GM18873 (cell line): Measurements from ENCODE around the gene ARHGAP11B.
"Not testable (repeated sequence)": the region's sequence is repeated elsewhere in the genome, so short reads cannot be mapped to it uniquely, and the experiment has no call there.

Experiments
- ATAC-seq: cut with Tn5 transposase; IDR thresholded peaks from one replicate; pipeline ENCODE4 v1.9.1; 2021; ENCODE audit warnings: mild to moderate bottlenecking, moderate library complexity, moderate number of reproducible peaks; ENCODE audit not compliant: unreplicated experiment, low FRiP score

The ARHGAP11B gene

GRCh38 chr15:30625436-30626193 is at the start of gene ARHGAP11B:
Gene ARHGAP11B, plus strand, starts transcription at chr15:30626128.
- peak; percentile 87 for ATAC-seq

- ATAC-seq, result not testable (repeated sequence)
Observed at GRCh38 chr15:30579394-30579970, 46.4 kb upstream of the ARHGAP11B start.

GRCh38 chr15:30580716-30581115 is 45.2 kb upstream of the ARHGAP11B start:
- not testable (repeated sequence) for ATAC-seq

- ATAC-seq, result not testable (repeated sequence)
Observed at GRCh38 chr15:30598953-30599352, 27.0 kb upstream of the ARHGAP11B start.

- not testable (repeated sequence) for ATAC-seq
Observed at GRCh38 chr15:30603796-30604195, 22.1 kb upstream of the ARHGAP11B start, which contains the start of gene GOLGA8H. Gene GOLGA8H, plus strand, starts transcription at chr15:30604028. Its CDS starts 98 bp downstream, at chr15:30604126.

GRCh38 chr15:30612271-30612670 is 13.7 kb upstream of the ARHGAP11B start:
- ATAC-seq, result not testable (repeated sequence)

- not testable (repeated sequence) for ATAC-seq
Observed at GRCh38 chr15:30621342-30621741, 4.6 kb upstream of the ARHGAP11B start.

- not testable (repeated sequence) for ATAC-seq
Observed at GRCh38 chr15:30626194-30626565, 252 bp downstream of the ARHGAP11B start.

- not testable (repeated sequence) for ATAC-seq
Observed at GRCh38 chr15:30626632-30627031, 704 bp downstream of the ARHGAP11B start.

GRCh38 chr15:30650012-30650929 is 24.3 kb downstream of the ARHGAP11B start:
- ATAC-seq, result peak; percentile 67

- ATAC-seq, result not testable (repeated sequence)
Observed at GRCh38 chr15:30661154-30661553, 35.2 kb downstream of the ARHGAP11B start.

GRCh38 chr15:30669621-30670020 is 43.7 kb downstream of the ARHGAP11B start:
- not testable (repeated sequence) for ATAC-seq

- ATAC-seq, result no peak
Observed at GRCh38 chr15:30670056-30670455, 44.1 kb downstream of the ARHGAP11B start.

GRCh38 chr15:30671309-30671708 is 45.4 kb downstream of the ARHGAP11B start:
- no peak for ATAC-seq

- ATAC-seq, result no peak
Observed at GRCh38 chr15:30675126-30675525, 49.2 kb downstream of the ARHGAP11B start.

- ATAC-seq, result not testable (repeated sequence)
Observed at GRCh38 chr15:30675891-30676290, 50.0 kb downstream of the ARHGAP11B start.

GRCh38 chr15:30680997-30681396 is 55.1 kb downstream of the ARHGAP11B start:
- not testable (repeated sequence) for ATAC-seq

- not testable (repeated sequence) for ATAC-seq
Observed at GRCh38 chr15:30685709-30686285, 59.9 kb downstream of the ARHGAP11B start.

- not testable (repeated sequence) for ATAC-seq
Observed at GRCh38 chr15:30686651-30687050, 60.7 kb downstream of the ARHGAP11B start.
